Measurements from ENCODE around the gene TLE3.

Gene TLE3

GRCh38 chr15:70014860-70015490 lies 82.7 kb downstream of the TLE3 start:
- CTCF ChIA-PET, result no interaction called here
- no peak for TF ChIP-seq CTCF (IDR thresholded peaks at IDR 0.05; ENCODE audit: insufficient read depth, low read length, missing control alignments)
- no peak overlapping the region for H3K4me3 ChIP-seq (ENCODE audit: low read depth, low read length)
- POLR2A ChIA-PET, result no interaction called here
- DNase-seq (ENCODE audit: low read depth, low spot score), result no peak

GRCh38 chr15:70014331-70014730 lies 83.4 kb downstream of the TLE3 start:
- CTCF ChIA-PET, result no interaction called here
- no peak for DNase-seq (ENCODE audit: low read depth, low spot score)
- no peak for TF ChIP-seq CTCF (IDR thresholded peaks at IDR 0.05; ENCODE audit: insufficient read depth, low read length, missing control alignments)
- no peak overlapping the region for H3K4me3 ChIP-seq (ENCODE audit: low read depth, low read length)
- POLR2A ChIA-PET, result no interaction called here

GRCh38 chr15:70013656-70014313 lies 83.9 kb downstream of the TLE3 start:
- no peak overlapping the region for H3K4me3 ChIP-seq (ENCODE audit: low read depth, low read length)
- DNase-seq (ENCODE audit: low read depth, low spot score), result no peak
- ChIA-PET CTCF (interaction anchor here (1.1 kb wide), 1 partner anchor 9 kb away, joined by 5 read pairs; no protein-coding TSS in a partner anchor), POLR2A (no interaction called here)
- TF ChIP-seq CTCF (IDR thresholded peaks at IDR 0.05; ENCODE audit: insufficient read depth, low read length, missing control alignments), result no peak

GRCh38 chr15:70012895-70013294 lies 84.8 kb downstream of the TLE3 start:
- no peak for DNase-seq (ENCODE audit: low read depth, low spot score)
- H3K4me3 ChIP-seq (ENCODE audit: low read depth, low read length), result no peak overlapping the region
- ChIA-PET CTCF (interaction anchor here (1.1 kb wide), 1 partner anchor 10 kb away, joined by 5 read pairs; no protein-coding TSS in a partner anchor), POLR2A (no interaction called here)
- no peak for TF ChIP-seq CTCF (IDR thresholded peaks at IDR 0.05; ENCODE audit: insufficient read depth, low read length, missing control alignments)

GRCh38 chr15:70008697-70009290 lies 88.9 kb downstream of the TLE3 start:
- CTCF ChIA-PET, result no interaction called here
- DNase-seq (ENCODE audit: low read depth, low spot score), result no peak
- no peak for TF ChIP-seq CTCF (IDR thresholded peaks at IDR 0.05; ENCODE audit: insufficient read depth, low read length, missing control alignments)
- H3K4me3 ChIP-seq (ENCODE audit: low read depth, low read length), result no peak overlapping the region
- POLR2A ChIA-PET, result interaction anchor here (0.7 kb wide), 1 partner anchor 185 kb away, joined by 3 read pairs; no protein-coding TSS in a partner anchor
